HCT116 (cell line): ENCODE measurements around the gene PCBP3. TPM values are rescaled to one million over a fixed set of nuclear protein-coding genes. Genes with fewer than 3 reads are reported as not detected.

Source experiments
- ATAC-seq: fragments of 200-7000 bp; cut with Tn5 transposase; 2 replicates; pipeline ENCODE4 v1.9.1; 2020; ENCODE audit warnings: mild to moderate bottlenecking, moderate library complexity
- BruUV-seq: library from RNA; stranded (reverse); fragments of 400-500 nt; replicated peaks from 2 replicates; lab custom pipeline; 2021; lab: Mats Ljungman, UMichigan
- CTCF ChIA-PET: fragments of 300-600 bp; sonication (Branson Sonifier 250); formaldehyde crosslinking; loops from one replicate; lab custom pipeline; 2021; ENCODE audit warnings: antibody characterized with exemption; lab: Charles Lee
- POLR2A ChIA-PET: fragments of 300-600, 350-600 bp; sonication (Branson Sonifier 250); formaldehyde crosslinking; loops from one replicate; lab custom pipeline; 2021; ENCODE audit warnings: antibody characterized with exemption; lab: Charles Lee
- RAD21 ChIA-PET, 2 experiments: fragments of 300-600 bp; sonication (Branson Sonifier 250); formaldehyde crosslinking; loops; one replicate each; lab custom pipeline; 2023; ENCODE audit warnings: low total read pairs in 2 of 2; ENCODE audit not compliant: uncharacterized antibody in 2 of 2, unreplicated experiment in 2 of 2, low non-redundant PET in 1 of 2; lab: Charles Lee
- DNase-seq: peaks from one replicate; pipeline ENCODE4 v3.0.0-alpha.2; 2010; ENCODE audit warnings: low read depth, low spot score
- H2AFZ ChIP-seq: fragments of 200-600 bp; shearing (Covaris generic), sonication (generic); 2 replicates; pipeline ENCODE4 v1.6.1; 2017; ENCODE audit warnings: low read depth, mixed run types, mixed read lengths, antibody characterized with exemption, low read length; ENCODE audit not compliant: poor library complexity, severe bottlenecking
- H3K27ac ChIP-seq: 2 replicates; pipeline ENCODE4 v1.5.1; 2012; ENCODE audit warnings: low read depth, low read length
- H3K27me3 ChIP-seq: fragments of 200-600 bp; sonication (generic); 2 replicates; pipeline ENCODE4 v1.6.1; 2016; ENCODE audit warnings: mixed run types, low read length, mixed read lengths; ENCODE audit not compliant: insufficient read depth
- H3K36me3 ChIP-seq, 2 experiments: fragments of 200-500 bp in 1 of 2; fragments of 200-600 bp in 1 of 2; sonication (Bioruptor generic) in 1 of 2; sonication (generic) in 1 of 2; 2 replicates each; pipeline versions ENCODE4 v1.5.1 to v1.6.1; 2014 to 2016; ENCODE audit warnings: low read length in 2 of 2, inconsistent platforms in 1 of 2, mixed read lengths in 1 of 2, mixed run types in 1 of 2; ENCODE audit not compliant: insufficient read depth in 2 of 2, control insufficient read depth in 1 of 2
- H3K4me1 ChIP-seq, 2 experiments: fragments of 200-600 bp in 1 of 2; sonication (generic) in 1 of 2; 2 replicates each; pipeline versions ENCODE4 v1.5.1 to v1.6.1; 2012 to 2017; ENCODE audit warnings: low read length in 2 of 2, inconsistent platforms in 1 of 2, mild to moderate bottlenecking in 1 of 2, mixed read lengths in 1 of 2, mixed run types in 1 of 2, moderate library complexity in 1 of 2; ENCODE audit not compliant: insufficient read depth in 2 of 2, control insufficient read depth in 1 of 2
- H3K4me2 ChIP-seq: fragments of 200-600 bp; sonication (generic); 2 replicates; pipeline ENCODE4 v1.6.1; 2017; ENCODE audit warnings: mixed run types, low read length, mixed read lengths
- H3K4me3 ChIP-seq, 2 experiments: fragments of 200-600 bp in 1 of 2; sonication (generic) in 1 of 2; replicated peaks in 1 of 2; 2 replicates each; pipeline ENCODE4 v1.5.1; 2011 to 2016; ENCODE audit warnings: low read length in 2 of 2, control low read depth in 1 of 2, low read depth in 1 of 2, mild to moderate bottlenecking in 1 of 2, mixed read lengths in 1 of 2, mixed run types in 1 of 2
- H3K79me2 ChIP-seq: fragments of 200-600 bp; sonication (generic); 2 replicates; pipeline ENCODE4 v1.6.1; 2017; ENCODE audit warnings: mild to moderate bottlenecking, mixed run types, low read length, moderate library complexity, mixed read lengths; ENCODE audit not compliant: insufficient read depth
- H3K9ac ChIP-seq: fragments of 200-600 bp; sonication (generic); 2 replicates; pipeline ENCODE4 v1.6.1; 2016; ENCODE audit warnings: low read length, mixed read lengths
- H3K9me2 ChIP-seq: fragments of 200-600 bp; sonication (generic), shearing (Covaris generic); 2 replicates; pipeline ENCODE4 v1.6.1; 2017; ENCODE audit warnings: mixed run types, mild to moderate bottlenecking, moderate library complexity; ENCODE audit not compliant: insufficient read depth
- H3K9me3 ChIP-seq, 2 experiments: fragments of 200-500 bp in 1 of 2; fragments of 200-600 bp in 1 of 2; sonication (Bioruptor generic) in 1 of 2; sonication (generic) in 1 of 2; 2 replicates each; pipeline ENCODE4 v1.6.1; 2014 to 2017; ENCODE audit warnings: low read length in 2 of 2, mixed read lengths in 2 of 2, inconsistent platforms in 1 of 2, low read depth in 1 of 2, mild to moderate bottlenecking in 1 of 2, mixed run types in 1 of 2, moderate library complexity in 1 of 2; ENCODE audit not compliant: control insufficient read depth in 1 of 2, insufficient read depth in 1 of 2
- H4K20me1 ChIP-seq: fragments of 200-600 bp; sonication (generic), shearing (Covaris generic); 2 replicates; pipeline ENCODE4 v1.6.1; 2017; ENCODE audit warnings: mixed run types, mild to moderate bottlenecking, moderate library complexity; ENCODE audit not compliant: insufficient read depth
- CBX3 ChIP-seq: IDR thresholded peaks from 2 replicates; pipeline ENCODE4 v1.6.1; 2012; ENCODE audit warnings: low read depth
- CEBPB ChIP-seq: IDR thresholded peaks from 2 replicates; pipeline ENCODE4 v1.6.1; 2012; ENCODE audit warnings: low read depth
- CTCF ChIP-seq, 3 experiments: fragments of 200-600 bp in 1 of 3; sonication (generic) in 1 of 3; IDR thresholded peaks in 2 of 3; conservative IDR thresholded peaks in 1 of 3; 2 replicates each; pipeline ENCODE4 v1.5.1; 2012 to 2017; ENCODE audit warnings: low read depth in 2 of 3, low read length in 2 of 3, antibody characterized with exemption in 1 of 3, borderline replicate concordance in 1 of 3, control low read depth in 1 of 3, mild to moderate bottlenecking in 1 of 3, mixed read lengths in 1 of 3, mixed run types in 1 of 3, moderate library complexity in 1 of 3; ENCODE audit not compliant: insufficient read depth in 1 of 3
- EGR1 ChIP-seq: IDR thresholded peaks from 2 replicates; pipeline ENCODE4 v1.6.1; 2012; ENCODE audit warnings: low read depth
- ELF1 ChIP-seq: IDR thresholded peaks from 2 replicates; pipeline ENCODE4 v1.6.1; 2012; ENCODE audit warnings: low read depth, borderline replicate concordance
- EZH2 ChIP-seq: fragments of 200-600 bp; sonication (generic); IDR thresholded peaks from 2 replicates; pipeline ENCODE4 v1.6.1; 2017; ENCODE audit warnings: antibody characterized with exemption, mixed run types
- EZH2phosphoT487 ChIP-seq: fragments of 200-600 bp; IDR thresholded peaks from 2 replicates; pipeline ENCODE4 v1.6.1; 2018; ENCODE audit warnings: antibody characterized with exemption, borderline replicate concordance
- JUND ChIP-seq: IDR thresholded peaks from 2 replicates; pipeline ENCODE4 v1.6.1; 2012
- POLR2AphosphoS5 ChIP-seq: IDR thresholded peaks from 2 replicates; pipeline ENCODE4 v1.6.1; 2011; ENCODE audit warnings: mild to moderate bottlenecking, low read depth, low read length, moderate library complexity
- RAD21 ChIP-seq: IDR thresholded peaks from 2 replicates; pipeline ENCODE4 v1.6.1; 2012; ENCODE audit warnings: low read depth, mild to moderate bottlenecking
- SIN3A ChIP-seq: IDR thresholded peaks from 2 replicates; pipeline ENCODE4 v1.6.1; 2012; ENCODE audit warnings: low read depth
- SRF ChIP-seq: IDR thresholded peaks from 2 replicates; pipeline ENCODE4 v1.6.1; 2012; ENCODE audit warnings: low read depth
- YY1 ChIP-seq: IDR thresholded peaks from 2 replicates; pipeline ENCODE4 v1.6.1; 2011; ENCODE audit warnings: low read length, low read depth, moderate library complexity, mild to moderate bottlenecking; ENCODE audit not compliant: insufficient replicate concordance; ENCODE audit errors: extremely low read depth
- ZBTB33 ChIP-seq: IDR thresholded peaks from 2 replicates; pipeline ENCODE4 v1.6.1; 2011; ENCODE audit warnings: mild to moderate bottlenecking, low read length, moderate library complexity; ENCODE audit not compliant: insufficient replicate concordance; ENCODE audit errors: extremely low read depth
- ZNF274 ChIP-seq: fragments of 200-500 bp; sonication (Bioruptor generic); IDR thresholded peaks from 2 replicates; pipeline ENCODE4 v1.6.1; 2014; ENCODE audit warnings: mild to moderate bottlenecking, low read depth, low read length, inconsistent platforms
- intact Hi-C: fragments of 100-400 bp; cut with micrococcal nuclease; formaldehyde crosslinking; loops from 2 replicates; pipeline ENCODE4 v1.10.0; 2022
- total RNA-seq: library from RNA; stranded (reverse); gene quantifications from one replicate; pipeline ENCODE4 v1.2.1, GENCODE V29; 2021; ENCODE audit not compliant: unreplicated experiment
- TF ChIP-seq, protein P1 (sequence below): IDR thresholded peaks from 2 replicates; pipeline ENCODE4 v1.6.1; 2012; ENCODE audit warnings: low read depth
- TF ChIP-seq, protein P2 (sequence below): IDR thresholded peaks from 2 replicates; pipeline ENCODE4 v1.6.1; 2012

Gene PCBP3
- total RNA-seq, 1 experiment from 2014 or later = 3.1 TPM

- TF ChIP-seq YY1 = no peak
- no peak for TF ChIP-seq EZH2
- no peak for TF ChIP-seq ZNF274
- no peak for TF ChIP-seq JUND
- no peak for TF ChIP-seq POLR2AphosphoS5
- TF ChIP-seq RAD21 = no peak
- TF ChIP-seq, all 23 proteins: peak for 0
Observed at GRCh38 chr21:45964649-45965048, 321.1 kb downstream of the PCBP3 start (continued).

GRCh38 chr21:45965084-45965809, 321.7 kb downstream of the PCBP3 start:
- no peaks in the 10 kb centered on the region for H4K20me1 ChIP-seq
- ATAC-seq (no peak), DNase-seq (no peak)
- no peak overlapping the region for H3K4me3 ChIP-seq
- no peak overlapping the region for H3K9ac ChIP-seq
- H3K36me3 ChIP-seq = no peaks in the 10 kb centered on the region
- no peak overlapping the region for H3K4me2 ChIP-seq
- no peak overlapping the region for H2AFZ ChIP-seq
- ChIA-PET RAD21 (no interaction called here), CTCF (no interaction called here), POLR2A (no interaction called here)
- no peaks in the 10 kb centered on the region for H3K79me2 ChIP-seq
- BruUV-seq = no TSS peak
- intact Hi-C loops = no loop called here
- H3K9me3 ChIP-seq = no peaks in the 10 kb centered on the region
- H3K4me1 ChIP-seq = no peaks in the 10 kb centered on the region; a peak in 1 of 4 replicates
- no peaks in the 10 kb centered on the region for H3K27me3 ChIP-seq
- H3K27ac ChIP-seq = no peak overlapping the region
- H3K9me2 ChIP-seq = no peaks in the 10 kb centered on the region
- no peak for TF ChIP-seq CBX3
- TF ChIP-seq ZNF274 = no peak
- TF ChIP-seq JUND = no peak
- no peak for TF ChIP-seq EZH2phosphoT487
- TF ChIP-seq ZBTB33 = no peak
- no peak for TF ChIP-seq SIN3A
- TF ChIP-seq ELF1 = no peak
- TF ChIP-seq CEBPB = no peak
- no peak for TF ChIP-seq YY1
- no peak for TF ChIP-seq EZH2
- TF ChIP-seq, protein P1, sequence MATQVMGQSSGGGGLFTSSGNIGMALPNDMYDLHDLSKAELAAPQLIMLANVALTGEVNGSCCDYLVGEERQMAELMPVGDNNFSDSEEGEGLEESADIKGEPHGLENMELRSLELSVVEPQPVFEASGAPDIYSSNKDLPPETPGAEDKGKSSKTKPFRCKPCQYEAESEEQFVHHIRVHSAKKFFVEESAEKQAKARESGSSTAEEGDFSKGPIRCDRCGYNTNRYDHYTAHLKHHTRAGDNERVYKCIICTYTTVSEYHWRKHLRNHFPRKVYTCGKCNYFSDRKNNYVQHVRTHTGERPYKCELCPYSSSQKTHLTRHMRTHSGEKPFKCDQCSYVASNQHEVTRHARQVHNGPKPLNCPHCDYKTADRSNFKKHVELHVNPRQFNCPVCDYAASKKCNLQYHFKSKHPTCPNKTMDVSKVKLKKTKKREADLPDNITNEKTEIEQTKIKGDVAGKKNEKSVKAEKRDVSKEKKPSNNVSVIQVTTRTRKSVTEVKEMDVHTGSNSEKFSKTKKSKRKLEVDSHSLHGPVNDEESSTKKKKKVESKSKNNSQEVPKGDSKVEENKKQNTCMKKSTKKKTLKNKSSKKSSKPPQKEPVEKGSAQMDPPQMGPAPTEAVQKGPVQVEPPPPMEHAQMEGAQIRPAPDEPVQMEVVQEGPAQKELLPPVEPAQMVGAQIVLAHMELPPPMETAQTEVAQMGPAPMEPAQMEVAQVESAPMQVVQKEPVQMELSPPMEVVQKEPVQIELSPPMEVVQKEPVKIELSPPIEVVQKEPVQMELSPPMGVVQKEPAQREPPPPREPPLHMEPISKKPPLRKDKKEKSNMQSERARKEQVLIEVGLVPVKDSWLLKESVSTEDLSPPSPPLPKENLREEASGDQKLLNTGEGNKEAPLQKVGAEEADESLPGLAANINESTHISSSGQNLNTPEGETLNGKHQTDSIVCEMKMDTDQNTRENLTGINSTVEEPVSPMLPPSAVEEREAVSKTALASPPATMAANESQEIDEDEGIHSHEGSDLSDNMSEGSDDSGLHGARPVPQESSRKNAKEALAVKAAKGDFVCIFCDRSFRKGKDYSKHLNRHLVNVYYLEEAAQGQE = no peak
- no peak for TF ChIP-seq RAD21
- TF ChIP-seq SRF = no peak
- TF ChIP-seq EGR1 = no peak
- TF ChIP-seq CTCF (IDR thresholded peaks at IDR 0.05 in 2 of 3, conservative IDR thresholded peaks at IDR 0.05 in 1 of 3; ENCODE audit: borderline replicate concordance in 1 of 3, insufficient read depth in 1 of 3, low read depth in 2 of 3, low read length in 2 of 3) = no peak
- TF ChIP-seq, protein P2, sequence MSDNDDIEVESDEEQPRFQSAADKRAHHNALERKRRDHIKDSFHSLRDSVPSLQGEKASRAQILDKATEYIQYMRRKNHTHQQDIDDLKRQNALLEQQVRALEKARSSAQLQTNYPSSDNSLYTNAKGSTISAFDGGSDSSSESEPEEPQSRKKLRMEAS = no peak
